HepG2 (cell line): ENCODE results near the gene PPP1CA. TPM values are rescaled to one million over a fixed set of nuclear protein-coding genes. Genes with fewer than 3 reads are reported as not detected.

Experiments used
- GLI4 ChIP-seq: sonication (generic); formaldehyde crosslinking; IDR thresholded peaks from 2 replicates; pipeline ENCODE4 v1.5.1; 2020; ENCODE audit warnings: missing genetic modification reagents, mild to moderate bottlenecking, moderate library complexity, borderline replicate concordance
- MTF1 ChIP-seq: sonication (generic); formaldehyde crosslinking; IDR thresholded peaks from 2 replicates; pipeline ENCODE4 v1.5.0; 2020; ENCODE audit warnings: missing genetic modification reagents
- ZNF333 ChIP-seq: sonication (generic); formaldehyde crosslinking; IDR thresholded peaks from 2 replicates; pipeline ENCODE4 v1.4.0; 2020; ENCODE audit warnings: mild to moderate bottlenecking, missing genetic modification reagents, borderline replicate concordance
- ZNF431 ChIP-seq: sonication (generic); formaldehyde crosslinking; IDR thresholded peaks from 2 replicates; pipeline ENCODE4 v1.9.0; 2022; ENCODE audit warnings: missing genetic modification reagents, low read depth, mild to moderate bottlenecking, borderline replicate concordance
- ZNF724P ChIP-seq: sonication (generic); formaldehyde crosslinking; IDR thresholded peaks from 2 replicates; pipeline ENCODE4 v1.8.0; 2022; ENCODE audit warnings: missing genetic modification reagents, borderline replicate concordance
- polyA plus RNA-seq, 8 experiments: library from polyadenylated mRNA; depleted of rRNA in 3 of 8; stranded (reverse) in 7 of 8; unstranded in 1 of 8; fragments of >200 nt; fragmentation: Illumina TruSeq in 4 of 8; extraction: Trizol in 4 of 8; gene quantifications; 2 replicates each; pipeline versions ENCODE4 v1.2.1 to v1.2.3, GENCODE V29; 2011 to 2016; ENCODE audit warnings: low read depth in 4 of 8, missing spikeins in 1 of 8, mixed read lengths in 1 of 8; ENCODE audit not compliant: insufficient read depth in 1 of 8
- total RNA-seq, 5 experiments: library from RNA; depleted of rRNA; stranded (reverse); fragments of >200 nt; fragmentation: Illumina TruSeq; extraction: Trizol; gene quantifications; 2 replicates each; pipeline ENCODE4 v1.2.3, GENCODE V29; 2016; ENCODE audit warnings: low read depth in 1 of 5
- TF ChIP-seq, protein P1 (sequence below): sonication (generic); formaldehyde crosslinking; conservative IDR thresholded peaks from 2 replicates; pipeline ENCODE4 v1.4.0; 2020; ENCODE audit warnings: missing genetic modification reagents
- TF ChIP-seq, protein P2 (sequence below): sonication (generic); formaldehyde crosslinking; IDR thresholded peaks from 2 replicates; pipeline ENCODE4 v1.8.0; 2022; ENCODE audit warnings: mild to moderate bottlenecking, missing genetic modification reagents
- TF ChIP-seq, protein P3 (sequence below): IDR thresholded peaks from 2 replicates; pipeline ENCODE4 v1.6.1; 2016; ENCODE audit warnings: low read depth, control low read depth
- TF ChIP-seq, protein P4 (sequence below): sonication (generic); formaldehyde crosslinking; IDR thresholded peaks from 2 replicates; pipeline ENCODE4 v1.8.1; 2023; ENCODE audit warnings: mild to moderate bottlenecking, missing genetic modification reagents
- TF ChIP-seq, protein P5 (sequence below): sonication (generic); formaldehyde crosslinking; IDR thresholded peaks from 2 replicates; pipeline ENCODE4 v1.4.0; 2020; ENCODE audit warnings: missing genetic modification reagents, borderline replicate concordance
- TF ChIP-seq, protein P6 (sequence below): sonication (generic); formaldehyde crosslinking; IDR thresholded peaks from 2 replicates; pipeline ENCODE4 v1.9.0; 2022; ENCODE audit warnings: low read depth, missing genetic modification reagents

Gene PPP1CA
- total and polyA plus RNA-seq, 2 of the 13 experiments (the other 11 are each of a cell fraction or from before 2014, with no cell fraction given) = 149 to 170 TPM

DNA sequence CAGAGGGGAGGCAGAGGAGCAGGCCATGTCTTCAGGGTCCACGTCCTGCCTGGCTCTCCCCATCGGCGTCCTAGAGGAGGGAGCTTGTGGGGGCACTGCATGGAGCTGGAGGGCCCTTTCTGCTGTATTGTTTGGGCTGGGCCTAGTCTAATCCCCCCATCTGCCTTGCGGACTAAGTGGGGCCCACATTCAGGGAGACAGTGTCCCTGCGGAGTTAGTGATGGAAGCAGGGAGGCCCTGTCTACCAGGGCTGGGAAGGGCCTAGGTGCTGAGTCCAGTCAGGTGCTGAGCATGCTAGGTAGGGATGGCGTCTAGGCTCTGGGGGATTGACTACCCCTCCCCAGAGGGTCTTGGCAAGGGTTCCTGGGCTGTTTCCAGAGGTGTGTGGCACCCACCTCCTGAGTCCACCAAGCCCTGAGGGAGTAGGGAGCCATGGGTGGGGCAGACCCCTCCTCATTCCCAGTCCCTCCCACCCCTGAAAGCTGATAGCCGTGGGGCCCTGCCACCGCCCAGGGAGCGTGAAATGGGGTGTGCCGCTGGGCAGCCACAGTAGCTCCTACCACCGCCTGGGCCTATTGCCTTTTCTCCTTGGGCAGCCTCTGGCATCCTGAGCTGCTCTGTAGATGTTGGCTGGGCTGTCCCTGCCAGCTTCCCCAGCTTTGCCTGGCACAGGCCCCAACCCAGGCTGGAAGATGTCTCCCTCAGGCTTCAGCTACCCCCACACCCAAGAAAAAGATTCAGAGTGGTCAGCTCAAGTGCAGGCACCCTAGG is 46.5 kb downstream of the PPP1CA start (continued):
- TF ChIP-seq, protein P1, sequence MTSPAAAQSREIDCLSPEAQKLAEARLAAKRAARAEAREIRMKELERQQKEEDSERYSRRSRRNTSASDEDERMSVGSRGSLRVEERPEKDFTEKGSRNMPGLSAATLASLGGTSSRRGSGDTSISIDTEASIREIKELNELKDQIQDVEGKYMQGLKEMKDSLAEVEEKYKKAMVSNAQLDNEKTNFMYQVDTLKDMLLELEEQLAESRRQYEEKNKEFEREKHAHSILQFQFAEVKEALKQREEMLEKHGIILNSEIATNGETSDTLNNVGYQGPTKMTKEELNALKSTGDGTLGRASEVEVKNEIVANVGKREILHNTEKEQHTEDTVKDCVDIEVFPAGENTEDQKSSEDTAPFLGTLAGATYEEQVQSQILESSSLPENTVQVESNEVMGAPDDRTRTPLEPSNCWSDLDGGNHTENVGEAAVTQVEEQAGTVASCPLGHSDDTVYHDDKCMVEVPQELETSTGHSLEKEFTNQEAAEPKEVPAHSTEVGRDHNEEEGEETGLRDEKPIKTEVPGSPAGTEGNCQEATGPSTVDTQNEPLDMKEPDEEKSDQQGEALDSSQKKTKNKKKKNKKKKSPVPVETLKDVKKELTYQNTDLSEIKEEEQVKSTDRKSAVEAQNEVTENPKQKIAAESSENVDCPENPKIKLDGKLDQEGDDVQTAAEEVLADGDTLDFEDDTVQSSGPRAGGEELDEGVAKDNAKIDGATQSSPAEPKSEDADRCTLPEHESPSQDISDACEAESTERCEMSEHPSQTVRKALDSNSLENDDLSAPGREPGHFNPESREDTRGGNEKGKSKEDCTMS (CRISPR knock-in tag) = no peak
- TF ChIP-seq ZNF333 (CRISPR knock-in tag) (0 out of 2 replicates have a peak, but pooled peaks have one; percentile 26), ZNF431 (CRISPR knock-in tag) (0 out of 2 replicates have a peak, but pooled peaks have one; percentile 6), GLI4 (no peak), MTF1 (CRISPR knock-in tag) (no peak), ZNF724P (no peak)
- TF ChIP-seq, protein P2, sequence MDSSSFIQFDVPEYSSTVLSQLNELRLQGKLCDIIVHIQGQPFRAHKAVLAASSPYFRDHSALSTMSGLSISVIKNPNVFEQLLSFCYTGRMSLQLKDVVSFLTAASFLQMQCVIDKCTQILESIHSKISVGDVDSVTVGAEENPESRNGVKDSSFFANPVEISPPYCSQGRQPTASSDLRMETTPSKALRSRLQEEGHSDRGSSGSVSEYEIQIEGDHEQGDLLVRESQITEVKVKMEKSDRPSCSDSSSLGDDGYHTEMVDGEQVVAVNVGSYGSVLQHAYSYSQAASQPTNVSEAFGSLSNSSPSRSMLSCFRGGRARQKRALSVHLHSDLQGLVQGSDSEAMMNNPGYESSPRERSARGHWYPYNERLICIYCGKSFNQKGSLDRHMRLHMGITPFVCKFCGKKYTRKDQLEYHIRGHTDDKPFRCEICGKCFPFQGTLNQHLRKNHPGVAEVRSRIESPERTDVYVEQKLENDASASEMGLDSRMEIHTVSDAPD (CRISPR knock-in tag) = no peak
- TF ChIP-seq, protein P3, sequence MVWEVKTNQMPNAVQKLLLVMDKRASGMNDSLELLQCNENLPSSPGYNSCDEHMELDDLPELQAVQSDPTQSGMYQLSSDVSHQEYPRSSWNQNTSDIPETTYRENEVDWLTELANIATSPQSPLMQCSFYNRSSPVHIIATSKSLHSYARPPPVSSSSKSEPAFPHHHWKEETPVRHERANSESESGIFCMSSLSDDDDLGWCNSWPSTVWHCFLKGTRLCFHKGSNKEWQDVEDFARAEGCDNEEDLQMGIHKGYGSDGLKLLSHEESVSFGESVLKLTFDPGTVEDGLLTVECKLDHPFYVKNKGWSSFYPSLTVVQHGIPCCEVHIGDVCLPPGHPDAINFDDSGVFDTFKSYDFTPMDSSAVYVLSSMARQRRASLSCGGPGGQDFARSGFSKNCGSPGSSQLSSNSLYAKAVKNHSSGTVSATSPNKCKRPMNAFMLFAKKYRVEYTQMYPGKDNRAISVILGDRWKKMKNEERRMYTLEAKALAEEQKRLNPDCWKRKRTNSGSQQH = 0 out of 2 replicates have a peak, but pooled peaks have one; percentile 17
- TF ChIP-seq, protein P4, sequence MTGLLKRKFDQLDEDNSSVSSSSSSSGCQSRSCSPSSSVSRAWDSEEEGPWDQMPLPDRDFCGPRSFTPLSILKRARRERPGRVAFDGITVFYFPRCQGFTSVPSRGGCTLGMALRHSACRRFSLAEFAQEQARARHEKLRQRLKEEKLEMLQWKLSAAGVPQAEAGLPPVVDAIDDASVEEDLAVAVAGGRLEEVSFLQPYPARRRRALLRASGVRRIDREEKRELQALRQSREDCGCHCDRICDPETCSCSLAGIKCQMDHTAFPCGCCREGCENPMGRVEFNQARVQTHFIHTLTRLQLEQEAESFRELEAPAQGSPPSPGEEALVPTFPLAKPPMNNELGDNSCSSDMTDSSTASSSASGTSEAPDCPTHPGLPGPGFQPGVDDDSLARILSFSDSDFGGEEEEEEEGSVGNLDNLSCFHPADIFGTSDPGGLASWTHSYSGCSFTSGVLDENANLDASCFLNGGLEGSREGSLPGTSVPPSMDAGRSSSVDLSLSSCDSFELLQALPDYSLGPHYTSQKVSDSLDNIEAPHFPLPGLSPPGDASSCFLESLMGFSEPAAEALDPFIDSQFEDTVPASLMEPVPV (CRISPR knock-in tag) = no peak
- TF ChIP-seq, protein P5, sequence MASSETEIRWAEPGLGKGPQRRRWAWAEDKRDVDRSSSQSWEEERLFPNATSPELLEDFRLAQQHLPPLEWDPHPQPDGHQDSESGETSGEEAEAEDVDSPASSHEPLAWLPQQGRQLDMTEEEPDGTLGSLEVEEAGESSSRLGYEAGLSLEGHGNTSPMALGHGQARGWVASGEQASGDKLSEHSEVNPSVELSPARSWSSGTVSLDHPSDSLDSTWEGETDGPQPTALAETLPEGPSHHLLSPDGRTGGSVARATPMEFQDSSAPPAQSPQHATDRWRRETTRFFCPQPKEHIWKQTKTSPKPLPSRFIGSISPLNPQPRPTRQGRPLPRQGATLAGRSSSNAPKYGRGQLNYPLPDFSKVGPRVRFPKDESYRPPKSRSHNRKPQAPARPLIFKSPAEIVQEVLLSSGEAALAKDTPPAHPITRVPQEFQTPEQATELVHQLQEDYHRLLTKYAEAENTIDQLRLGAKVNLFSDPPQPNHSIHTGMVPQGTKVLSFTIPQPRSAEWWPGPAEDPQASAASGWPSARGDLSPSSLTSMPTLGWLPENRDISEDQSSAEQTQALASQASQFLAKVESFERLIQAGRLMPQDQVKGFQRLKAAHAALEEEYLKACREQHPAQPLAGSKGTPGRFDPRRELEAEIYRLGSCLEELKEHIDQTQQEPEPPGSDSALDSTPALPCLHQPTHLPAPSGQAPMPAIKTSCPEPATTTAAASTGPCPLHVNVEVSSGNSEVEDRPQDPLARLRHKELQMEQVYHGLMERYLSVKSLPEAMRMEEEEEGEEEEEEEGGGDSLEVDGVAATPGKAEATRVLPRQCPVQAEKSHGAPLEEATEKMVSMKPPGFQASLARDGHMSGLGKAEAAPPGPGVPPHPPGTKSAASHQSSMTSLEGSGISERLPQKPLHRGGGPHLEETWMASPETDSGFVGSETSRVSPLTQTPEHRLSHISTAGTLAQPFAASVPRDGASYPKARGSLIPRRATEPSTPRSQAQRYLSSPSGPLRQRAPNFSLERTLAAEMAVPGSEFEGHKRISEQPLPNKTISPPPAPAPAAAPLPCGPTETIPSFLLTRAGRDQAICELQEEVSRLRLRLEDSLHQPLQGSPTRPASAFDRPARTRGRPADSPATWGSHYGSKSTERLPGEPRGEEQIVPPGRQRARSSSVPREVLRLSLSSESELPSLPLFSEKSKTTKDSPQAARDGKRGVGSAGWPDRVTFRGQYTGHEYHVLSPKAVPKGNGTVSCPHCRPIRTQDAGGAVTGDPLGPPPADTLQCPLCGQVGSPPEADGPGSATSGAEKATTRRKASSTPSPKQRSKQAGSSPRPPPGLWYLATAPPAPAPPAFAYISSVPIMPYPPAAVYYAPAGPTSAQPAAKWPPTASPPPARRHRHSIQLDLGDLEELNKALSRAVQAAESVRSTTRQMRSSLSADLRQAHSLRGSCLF (CRISPR knock-in tag) = no peak
- TF ChIP-seq, protein P6, sequence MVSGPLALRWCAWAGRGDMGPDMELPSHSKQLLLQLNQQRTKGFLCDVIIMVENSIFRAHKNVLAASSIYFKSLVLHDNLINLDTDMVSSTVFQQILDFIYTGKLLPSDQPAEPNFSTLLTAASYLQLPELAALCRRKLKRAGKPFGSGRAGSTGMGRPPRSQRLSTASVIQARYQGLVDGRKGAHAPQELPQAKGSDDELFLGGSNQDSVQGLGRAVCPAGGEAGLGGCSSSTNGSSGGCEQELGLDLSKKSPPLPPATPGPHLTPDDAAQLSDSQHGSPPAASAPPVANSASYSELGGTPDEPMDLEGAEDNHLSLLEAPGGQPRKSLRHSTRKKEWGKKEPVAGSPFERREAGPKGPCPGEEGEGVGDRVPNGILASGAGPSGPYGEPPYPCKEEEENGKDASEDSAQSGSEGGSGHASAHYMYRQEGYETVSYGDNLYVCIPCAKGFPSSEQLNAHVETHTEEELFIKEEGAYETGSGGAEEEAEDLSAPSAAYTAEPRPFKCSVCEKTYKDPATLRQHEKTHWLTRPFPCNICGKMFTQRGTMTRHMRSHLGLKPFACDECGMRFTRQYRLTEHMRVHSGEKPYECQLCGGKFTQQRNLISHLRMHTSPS (CRISPR knock-in tag) = peak; percentile 11; the same call in 1 of the 2 replicates
